Nucleus accumbens (tissue), 56 donors: ENCODE data around the gene TROAP.
"Not testable (repeated sequence)": the region's sequence is repeated elsewhere in the genome, so short reads cannot be mapped to it uniquely, and the experiment has no call there.

Source experiments
- DNase-seq, 56 donors: peaks; one replicate each; lab custom pipeline; 2025; lab: John Stamatoyannopoulos, UW

TROAP gene

DNA sequence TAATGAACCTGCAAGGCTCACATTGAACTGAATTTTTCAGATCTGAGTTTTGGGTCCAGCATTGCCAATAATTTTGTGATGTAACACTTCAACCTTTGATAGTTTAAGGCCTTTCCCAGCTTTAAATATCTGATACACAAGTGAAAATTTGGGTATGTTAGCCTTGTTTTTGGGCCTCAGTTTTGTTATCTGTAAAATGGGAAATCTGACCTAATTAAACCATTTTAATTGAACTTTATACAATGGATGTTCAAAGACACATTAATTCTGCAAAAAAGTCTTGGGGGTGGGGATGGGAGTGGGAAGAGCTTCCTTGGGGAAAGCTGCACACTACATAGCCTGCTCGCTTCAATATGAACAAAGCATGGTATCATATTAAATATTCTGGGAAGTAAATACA, 39.0 kb downstream of the TROAP start:
- no peak for DNase-seq

GRCh38 chr12:49364989-49365388, 41.9 kb downstream of the TROAP start:
- DNase-seq, result no peak

- DNase-seq, result no peak
These were observed 42.5 kb downstream of the TROAP start for GRCh38 chr12:49365542-49365941.

DNA sequence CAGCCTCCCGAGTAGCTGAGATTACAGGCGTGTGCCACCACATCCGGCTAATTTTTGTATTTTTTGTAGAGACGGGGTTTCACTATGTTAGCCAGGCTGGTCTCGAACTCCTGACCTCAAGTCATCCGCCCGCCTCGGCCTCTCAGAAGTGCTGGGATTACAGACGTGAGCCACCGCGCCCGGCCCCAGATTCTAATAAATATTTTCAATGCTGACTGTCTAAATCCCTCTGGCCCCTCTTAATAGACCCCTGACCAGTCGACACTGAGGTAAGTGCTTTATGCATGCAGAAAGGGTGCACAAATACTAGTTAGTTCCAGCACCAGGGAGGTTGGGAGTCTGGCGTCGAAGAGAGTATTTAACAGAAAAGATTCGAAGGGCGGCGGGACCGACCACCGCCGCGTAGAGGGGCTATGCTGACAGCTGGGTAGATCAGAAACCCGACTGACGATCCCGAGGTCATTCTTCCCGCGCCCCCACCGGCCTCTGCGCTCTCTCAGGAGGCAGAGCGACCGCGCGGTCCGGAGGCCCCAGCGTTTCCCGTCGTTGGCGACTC, 43.1 kb downstream of the TROAP start:
- no peak for DNase-seq

GRCh38 chr12:49366652-49367380, 43.8 kb downstream of the TROAP start:
- peak in 54 of 56 donors; percentile 41 to 87 (median 76) for DNase-seq

DNA sequence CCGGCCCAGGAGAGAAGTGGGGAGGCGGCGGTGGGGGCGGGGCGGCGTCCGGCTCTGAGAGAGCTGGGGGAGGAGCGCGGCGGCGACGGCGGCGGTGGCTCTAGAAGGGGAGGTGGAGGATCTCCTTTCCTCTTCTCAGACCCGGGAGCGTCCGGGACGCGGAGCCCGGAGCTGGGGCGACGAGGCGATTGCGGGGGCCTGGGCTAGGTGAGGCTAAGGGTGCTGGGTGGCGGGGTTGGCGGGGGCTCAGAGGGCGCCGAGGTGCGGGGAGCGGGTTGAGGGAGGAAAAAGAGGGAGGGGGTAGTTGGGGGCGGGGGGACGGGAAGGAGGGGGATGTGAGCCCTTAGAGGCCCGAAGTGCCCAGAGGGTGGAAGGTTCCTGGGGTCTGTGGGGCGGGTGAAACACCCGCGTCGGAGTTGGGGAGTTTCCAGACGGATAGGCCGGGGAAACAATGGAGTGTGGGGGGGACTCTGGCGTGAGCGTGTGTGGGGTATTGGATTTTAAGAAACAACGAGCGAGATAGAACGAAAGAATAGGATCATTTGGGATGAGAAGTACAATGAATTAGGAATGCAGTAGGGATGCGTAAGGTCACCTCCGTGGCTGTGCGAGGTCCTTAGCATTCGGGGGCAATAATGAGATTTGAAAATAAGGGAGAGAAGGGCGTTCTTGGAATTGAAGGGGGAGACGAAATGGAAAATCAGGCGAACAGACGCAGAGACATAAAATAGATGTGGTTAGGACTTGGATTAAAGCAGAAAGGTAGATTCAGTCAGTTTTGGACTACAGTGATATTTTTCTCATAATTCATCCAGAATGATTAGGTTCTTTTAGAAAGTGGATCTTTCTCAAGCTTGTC, 44.6 kb downstream of the TROAP start, which contains the start of gene SPATS2:
SPATS2 (plus strand) TSS at position 82 of the 859 bp plus-strand sequence. CDS start 93,551 bp downstream, outside the sequence.
- peak in 9 of 56 donors; percentile 30 to 57 (median 49) for DNase-seq

DNA sequence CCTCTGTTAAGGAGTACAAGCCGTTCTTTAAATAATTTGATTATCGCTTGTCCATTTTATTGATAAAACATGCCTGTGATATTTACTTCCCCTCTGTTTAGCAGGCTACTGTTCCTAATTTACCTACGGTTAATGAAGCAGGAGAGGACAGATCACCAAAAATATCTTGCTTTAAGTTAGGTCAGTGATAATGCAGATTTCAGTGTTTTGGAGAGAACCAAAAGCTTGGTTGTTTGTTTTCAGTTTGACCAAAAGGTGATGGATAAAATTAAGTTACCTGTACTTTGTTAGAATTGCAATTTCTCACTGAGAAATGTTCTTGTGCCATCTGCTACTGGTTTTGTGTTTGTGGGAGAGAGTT, 45.2 kb downstream of the TROAP start:
- no peak for DNase-seq

- no peak for DNase-seq
These were observed 46.5 kb downstream of the TROAP start for GRCh38 chr12:49369411-49370145.

- DNase-seq, result no peak
These were observed 47.5 kb downstream of the TROAP start for GRCh38 chr12:49370539-49370938.

DNA sequence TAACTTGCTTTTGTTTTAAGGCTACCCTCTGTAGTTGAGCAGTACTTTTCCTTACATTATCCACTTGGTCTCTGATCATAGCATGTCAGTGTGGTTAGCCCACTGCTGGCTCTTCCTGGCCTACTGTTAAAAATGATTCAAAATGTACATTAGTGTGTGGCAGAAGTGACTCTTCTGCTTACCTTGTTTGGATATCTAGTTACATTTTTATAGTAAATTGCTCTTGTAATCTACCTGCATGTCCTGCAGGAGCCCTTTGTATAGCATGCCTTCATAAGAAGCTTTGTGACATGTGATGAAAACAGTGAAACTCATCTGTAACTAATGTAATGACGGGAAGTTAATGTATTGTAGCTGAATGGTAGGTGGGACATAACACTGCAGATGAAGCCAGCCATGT, 52.4 kb downstream of the TROAP start:
- DNase-seq, result no peak

DNA sequence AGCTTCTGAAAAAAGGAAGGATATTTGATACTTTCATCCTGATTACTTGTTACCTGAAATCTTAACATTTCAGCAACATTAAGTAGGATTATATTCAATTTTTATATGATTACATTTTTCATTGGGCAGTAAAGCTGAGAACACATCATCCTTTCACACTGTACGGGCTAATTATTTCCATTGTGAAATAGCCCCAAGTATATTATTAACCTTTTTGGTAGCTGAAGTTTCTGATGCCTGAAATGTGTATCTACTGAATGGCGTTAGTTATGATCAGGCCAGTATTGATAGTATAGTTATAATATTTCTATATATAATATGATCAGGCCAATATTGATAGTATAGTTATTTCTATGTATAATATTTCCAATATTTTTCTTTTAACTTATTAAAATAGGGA, 54.3 kb downstream of the TROAP start:
- DNase-seq, result no peak

DNA sequence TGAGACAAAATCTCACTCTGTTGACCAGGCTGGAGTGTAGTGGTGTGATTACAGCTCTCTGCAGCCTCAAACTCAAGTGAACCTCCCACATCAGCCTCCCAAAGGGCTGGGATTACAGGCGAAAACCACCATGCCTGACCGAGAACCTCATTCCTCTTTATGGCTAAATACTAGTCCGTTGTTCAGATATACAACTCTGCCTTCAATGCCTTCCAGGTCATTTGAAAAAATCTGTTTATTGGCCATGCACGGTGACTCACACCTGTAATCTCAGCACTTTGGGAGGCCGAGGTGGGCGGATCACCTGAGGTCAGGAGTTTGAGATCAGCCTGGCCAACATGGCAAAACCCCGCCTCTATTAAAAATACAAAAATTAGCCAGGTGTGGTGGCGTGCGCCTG, 57.1 kb downstream of the TROAP start:
- DNase-seq, result not testable (repeated sequence)
